Measurements from ENCODE around the gene KCNMB1.

The KCNMB1 gene

DNA sequence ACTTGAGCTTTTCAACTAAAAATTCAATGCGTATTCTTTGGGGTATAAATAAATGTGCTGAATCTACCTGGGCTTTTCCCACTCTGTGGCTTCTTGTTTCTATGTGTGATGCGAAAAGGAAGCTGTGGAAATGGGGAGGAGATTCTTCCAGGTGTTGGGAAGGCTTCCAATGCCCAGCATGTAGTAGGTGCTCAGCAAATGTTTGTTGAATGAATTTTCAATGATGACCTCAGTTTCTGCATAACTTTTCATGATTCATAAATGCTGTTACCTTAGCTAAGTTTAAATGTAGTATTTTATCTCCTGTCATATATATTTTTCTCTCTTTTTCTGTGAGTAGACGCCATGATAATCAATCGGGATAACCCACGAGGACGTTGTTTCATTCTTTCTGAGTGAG, 25.6 kb upstream of the KCNMB1 start:
- DNase-seq (ENCODE audit: low read depth in 2 of 2), result no peak

DNA sequence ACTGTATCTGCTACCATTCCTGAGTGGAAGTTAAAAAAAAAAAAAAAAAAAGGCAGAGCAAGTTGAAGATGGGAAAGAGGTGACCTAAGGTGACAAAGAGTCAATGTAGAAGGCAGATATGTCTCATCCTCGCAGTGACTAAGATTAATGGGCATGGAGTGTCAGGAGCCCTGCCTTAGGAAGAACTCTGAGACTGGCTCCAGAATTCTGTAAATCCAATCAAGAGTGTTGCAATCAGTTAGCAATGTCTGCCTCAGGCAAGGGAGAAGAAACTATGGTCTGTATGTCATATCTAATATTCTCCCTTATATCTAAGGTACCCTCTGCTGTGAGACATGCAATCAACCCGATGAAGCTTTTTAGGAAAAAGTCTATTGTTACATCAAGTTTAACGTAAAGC, 24.7 kb upstream of the KCNMB1 start:
- no peak for DNase-seq (ENCODE audit: low read depth in 2 of 2)

DNA sequence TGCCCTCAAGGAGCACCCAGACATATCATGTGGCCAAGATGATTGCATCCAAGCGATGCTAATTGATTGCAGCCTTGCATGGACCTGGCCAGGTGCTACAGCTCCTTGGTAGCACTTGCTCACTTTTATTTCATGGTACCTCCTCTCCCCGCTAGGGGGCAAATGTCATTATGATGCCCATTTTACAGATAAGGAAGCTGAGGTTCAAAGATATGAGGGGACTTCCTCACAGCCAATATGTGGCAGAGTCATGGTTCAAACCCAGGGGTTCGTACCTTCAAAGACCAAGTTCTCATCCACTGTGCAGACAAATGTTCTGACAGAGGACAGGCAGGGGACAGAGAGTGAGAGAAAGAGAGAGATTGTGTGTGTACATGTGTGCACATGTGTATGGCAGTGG, 21.9 kb upstream of the KCNMB1 start:
- no peak for DNase-seq (ENCODE audit: low read depth in 2 of 2)

DNA sequence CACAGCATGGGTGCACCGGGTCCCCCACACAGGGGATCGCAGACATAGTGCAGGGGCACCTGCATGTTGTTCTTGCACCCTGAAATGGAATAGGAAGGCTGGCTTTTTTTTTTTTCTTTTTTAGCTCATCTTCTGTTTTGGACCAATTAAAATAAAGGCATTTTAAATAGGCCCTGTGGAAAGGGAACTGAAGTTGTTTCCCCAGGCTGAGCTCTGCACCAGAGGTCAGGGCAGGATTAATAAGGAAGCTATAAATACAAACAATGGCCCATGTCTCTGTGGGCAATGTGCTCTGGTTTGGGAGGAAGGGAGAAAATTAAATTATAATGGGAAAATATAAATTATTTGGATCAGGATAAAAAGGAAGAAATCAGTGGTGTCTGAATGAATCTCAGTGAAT, 21.2 kb upstream of the KCNMB1 start:
- DNase-seq (ENCODE audit: low read depth in 2 of 2), result no peak

DNA sequence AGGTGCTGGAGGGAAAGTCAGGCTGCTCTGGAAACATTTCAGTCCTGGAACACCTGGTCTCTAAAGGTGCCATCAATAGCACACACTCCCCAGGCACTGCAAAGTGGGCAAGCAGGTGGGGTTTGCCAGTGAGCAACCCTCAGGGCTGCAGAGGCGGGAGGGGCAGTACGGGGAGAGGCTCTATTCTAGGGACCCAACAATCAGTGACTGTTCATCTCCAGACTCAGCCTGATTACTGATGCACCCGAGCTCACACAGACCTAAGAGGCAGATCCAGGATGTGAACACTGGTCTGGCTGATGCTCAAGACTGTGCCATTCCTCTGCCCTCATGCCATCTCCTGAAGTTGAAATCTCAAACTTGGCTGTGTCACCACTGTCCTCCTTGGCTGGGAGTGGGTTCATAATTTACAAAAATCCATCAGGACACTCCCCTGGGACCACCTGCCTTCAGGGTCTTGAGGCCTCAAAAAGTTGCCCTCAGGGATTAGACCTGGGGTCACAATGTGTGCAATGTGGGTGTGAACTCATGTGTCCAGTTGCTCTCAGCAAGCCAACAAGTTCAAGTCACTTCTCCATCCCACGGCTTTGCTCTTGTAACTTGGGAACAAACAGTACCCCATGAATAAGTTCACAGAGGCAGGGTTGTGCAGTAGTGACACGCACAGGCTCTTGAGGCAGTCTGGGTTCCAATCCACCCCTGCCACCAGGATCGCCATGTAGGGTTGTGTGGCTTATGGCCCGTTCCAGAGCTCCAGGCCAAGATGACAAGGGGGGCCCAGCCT, 19.9 kb upstream of the KCNMB1 start:
- no peak for DNase-seq (ENCODE audit: low read depth in 2 of 2)

DNA sequence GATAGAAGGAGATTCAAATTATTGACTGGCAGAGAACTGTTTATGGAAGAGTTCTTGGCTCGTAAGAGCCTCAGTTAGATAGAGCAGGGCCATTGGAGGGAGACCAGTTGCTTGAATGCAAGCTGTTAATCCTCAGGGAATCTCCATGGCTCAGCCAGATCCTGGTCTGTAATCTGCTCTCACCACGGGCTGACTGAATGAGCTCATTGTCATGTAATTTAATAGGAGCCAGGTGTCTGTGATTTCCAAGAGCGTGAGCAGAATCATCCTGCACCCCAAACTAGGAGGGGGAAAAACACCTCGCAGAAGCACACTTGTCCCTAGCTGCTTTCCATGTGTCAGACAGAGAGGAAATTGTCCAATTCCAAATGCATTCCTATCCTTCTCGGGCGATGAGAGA, 19.1 kb upstream of the KCNMB1 start:
- no peak for DNase-seq (ENCODE audit: low read depth in 2 of 2)

DNA sequence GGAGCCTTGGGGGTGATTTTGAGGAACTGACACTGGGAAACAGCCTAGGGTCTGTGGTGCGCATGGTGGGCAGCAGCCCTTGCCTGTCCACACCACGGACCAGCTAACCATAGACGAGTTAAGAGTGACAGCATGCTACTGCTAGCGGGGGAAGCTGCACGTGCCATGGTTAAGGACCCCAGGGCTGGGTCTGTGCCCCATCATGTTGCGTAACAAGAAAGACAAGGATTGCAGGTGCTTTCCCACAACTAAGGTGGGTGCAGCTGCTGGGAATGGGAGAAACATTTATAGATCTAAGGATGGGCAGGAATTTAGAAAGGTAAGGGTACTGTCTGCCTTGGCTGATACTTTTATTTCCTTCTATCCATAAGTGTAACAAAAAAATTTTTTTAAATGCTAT, 17.9 kb upstream of the KCNMB1 start:
- no peak for DNase-seq (ENCODE audit: low read depth in 2 of 2)

DNA sequence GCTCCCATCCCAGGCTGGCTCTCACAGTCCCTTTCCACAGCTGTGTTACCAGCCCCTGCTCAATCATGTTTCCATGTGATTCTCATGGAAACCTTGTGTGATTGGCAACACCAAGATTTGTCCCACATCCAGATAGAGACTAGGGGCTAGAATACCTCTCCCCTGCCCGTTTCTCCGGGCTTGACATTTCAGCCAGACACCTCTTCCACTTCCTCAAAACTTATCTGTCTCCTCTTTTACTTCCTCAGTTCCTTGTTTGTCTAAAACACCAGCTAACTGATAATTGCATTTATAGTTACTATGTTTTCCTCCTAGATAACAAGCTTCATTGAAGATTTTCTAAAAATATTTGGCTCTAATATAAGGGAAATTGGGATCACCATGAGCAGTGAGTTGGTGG, 16.6 kb upstream of the KCNMB1 start:
- DNase-seq (ENCODE audit: low read depth in 2 of 2), result no peak

DNA sequence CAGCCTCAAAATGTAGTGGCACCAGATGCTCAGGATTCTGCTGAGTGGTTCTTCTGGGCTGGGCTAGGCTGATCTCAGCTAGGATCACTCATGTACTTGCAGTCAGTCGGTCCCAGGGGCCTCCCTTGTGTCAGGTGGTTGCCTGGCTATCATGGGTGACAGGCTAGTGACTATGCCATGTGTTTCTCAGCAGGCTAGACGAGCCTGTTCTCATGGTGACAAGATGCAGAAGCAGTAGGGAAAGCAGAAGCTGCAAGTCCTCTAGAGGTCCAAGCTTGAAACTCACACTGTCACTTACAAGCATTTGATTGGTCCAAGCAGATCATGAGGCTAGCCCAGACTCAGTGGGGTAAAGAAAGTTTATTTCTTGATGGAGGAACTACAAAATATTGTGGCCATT, 15.2 kb upstream of the KCNMB1 start:
- no peak for DNase-seq (ENCODE audit: low read depth in 2 of 2)

DNA sequence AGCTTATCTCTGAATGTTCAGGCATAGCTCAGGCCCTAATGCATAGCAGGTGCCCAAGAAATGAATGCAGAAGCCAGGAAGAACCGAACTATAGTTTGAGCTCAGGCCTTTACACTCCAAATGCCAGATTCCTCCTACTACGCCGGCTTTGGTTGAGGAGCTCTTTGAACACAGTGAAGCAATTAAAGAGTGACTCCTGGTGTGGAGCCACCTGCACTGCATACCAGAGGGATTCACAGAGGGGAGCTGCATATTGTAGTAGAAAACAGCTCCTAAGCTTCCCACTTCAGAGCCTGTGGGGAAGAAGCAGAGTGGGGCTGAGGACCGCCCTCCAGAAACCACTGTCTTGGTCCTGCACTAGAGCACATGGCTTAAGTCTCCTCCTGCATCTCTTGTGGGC, 14.5 kb upstream of the KCNMB1 start:
- no peak for DNase-seq (ENCODE audit: low read depth in 2 of 2)

DNA sequence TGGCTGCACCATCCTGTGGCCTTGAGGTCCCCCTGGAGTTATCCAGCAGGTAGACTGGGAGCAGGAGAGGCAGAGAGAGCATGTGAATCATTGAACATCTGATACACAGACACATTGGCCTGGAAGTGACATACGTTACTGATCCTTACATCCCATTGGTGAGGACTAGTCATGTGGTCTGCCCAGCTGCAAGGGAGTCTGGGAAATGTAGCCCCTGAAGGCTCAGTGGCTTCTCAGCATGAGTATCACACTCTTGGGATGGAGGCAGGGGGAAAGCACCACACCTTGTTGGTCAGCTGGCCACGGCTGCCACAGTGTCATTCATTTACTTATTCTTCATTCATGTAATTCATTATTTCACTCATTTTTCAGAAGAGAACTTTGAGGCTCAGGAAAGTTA, 13.3 kb upstream of the KCNMB1 start:
- no peak for DNase-seq (ENCODE audit: low read depth in 2 of 2)

DNA sequence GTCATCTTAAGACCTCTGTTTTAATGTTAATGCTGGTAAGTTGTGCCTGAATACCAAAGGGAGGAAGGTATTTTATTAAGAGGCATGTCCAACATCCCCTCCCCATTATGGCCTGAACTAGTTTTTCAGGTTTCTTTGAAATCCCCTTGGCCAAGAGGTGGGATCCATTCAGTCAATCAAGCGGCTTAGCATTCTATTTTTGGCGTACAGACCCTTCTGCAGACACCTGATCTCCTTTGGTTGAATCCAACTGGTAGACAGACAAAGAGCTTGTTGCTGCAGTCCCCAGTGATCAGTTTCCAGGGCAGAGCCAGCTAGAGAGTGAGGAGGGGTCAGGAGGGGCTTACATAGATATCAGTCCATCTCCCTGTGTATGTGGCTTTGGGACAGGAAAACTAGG, 7.9 kb upstream of the KCNMB1 start:
- DNase-seq (ENCODE audit: low read depth in 2 of 2), result no peak

DNA sequence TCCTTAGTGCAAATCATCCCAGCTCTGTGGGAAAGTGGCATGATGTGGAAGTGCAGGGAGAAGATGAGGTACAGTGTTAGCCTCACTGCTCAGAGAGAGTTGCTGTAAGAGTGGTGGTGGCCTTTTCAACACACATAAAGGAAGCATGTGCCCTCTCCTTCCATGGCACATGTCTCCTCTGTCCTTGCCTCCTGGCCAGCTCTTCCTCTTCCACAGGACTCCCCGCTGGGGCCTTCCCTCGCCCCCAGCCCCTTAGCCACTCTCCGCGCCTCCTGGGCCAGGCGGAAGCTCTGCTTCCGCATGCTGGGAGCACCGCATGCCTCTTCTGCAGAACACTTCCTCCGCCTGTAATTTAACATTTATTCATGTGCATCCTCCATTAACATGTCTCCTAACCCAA, 4.8 kb upstream of the KCNMB1 start:
- no peak for DNase-seq (ENCODE audit: low read depth in 2 of 2)

DNA sequence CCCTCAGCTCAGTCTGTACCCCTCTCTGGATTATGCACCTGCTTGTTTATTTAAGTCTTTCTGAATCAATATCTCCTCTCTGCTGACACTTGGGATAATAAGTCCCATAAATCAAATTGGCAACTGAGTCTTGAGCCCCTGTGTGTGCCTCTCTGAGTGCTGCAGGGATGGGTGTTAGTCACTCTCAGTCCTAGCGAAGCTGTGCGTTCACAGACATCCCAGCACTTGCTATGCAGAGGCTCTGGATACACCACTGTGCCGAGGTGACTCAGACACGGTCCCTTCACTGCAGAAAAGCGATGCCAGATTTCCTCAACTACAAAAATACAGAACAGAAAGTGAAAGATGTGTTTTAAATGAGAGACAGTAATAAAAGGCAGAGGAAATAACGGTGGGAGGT, 4.1 kb upstream of the KCNMB1 start:
- DNase-seq (ENCODE audit: low read depth in 2 of 2), result no peak

DNA sequence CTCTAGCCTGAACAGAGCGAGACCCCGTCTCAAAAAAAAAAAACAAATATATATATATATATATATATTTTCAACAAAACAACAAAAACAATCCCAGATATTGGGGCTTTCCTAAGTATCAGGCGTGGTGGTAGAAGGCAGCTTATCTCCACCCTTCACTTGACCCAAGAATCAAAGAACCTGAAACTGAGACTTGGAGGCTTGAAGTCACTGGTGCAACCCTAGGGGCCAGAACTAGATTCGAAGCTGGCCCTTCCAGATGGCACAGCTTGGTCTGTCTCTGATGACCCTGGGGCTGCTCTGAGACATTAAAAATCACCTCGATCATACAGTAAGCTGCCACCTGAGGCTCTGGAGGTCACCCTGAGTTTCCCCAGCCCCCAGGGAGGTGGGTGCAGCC, 1.3 kb upstream of the KCNMB1 start:
- DNase-seq (ENCODE audit: low read depth in 2 of 2), result no peak

DNA sequence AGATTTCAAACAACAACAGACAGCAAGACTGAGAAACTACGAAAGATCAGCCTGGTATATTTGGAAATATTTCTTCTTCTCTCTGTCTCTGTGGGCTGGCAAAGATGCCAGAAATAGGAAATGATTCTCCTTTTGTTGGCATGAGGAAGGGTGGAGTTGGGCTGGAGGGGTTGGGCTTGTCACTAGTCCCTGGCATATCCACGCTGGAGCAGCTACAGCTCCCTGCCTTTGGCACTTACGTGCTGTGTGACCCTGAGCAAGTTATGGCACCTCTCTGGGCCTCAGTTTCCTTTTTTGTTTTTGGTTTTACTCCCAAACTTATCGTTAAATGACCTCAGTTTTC, 354 bp upstream of the KCNMB1 start:
- DNase-seq (ENCODE audit: low read depth in 2 of 2), result no peak

DNA sequence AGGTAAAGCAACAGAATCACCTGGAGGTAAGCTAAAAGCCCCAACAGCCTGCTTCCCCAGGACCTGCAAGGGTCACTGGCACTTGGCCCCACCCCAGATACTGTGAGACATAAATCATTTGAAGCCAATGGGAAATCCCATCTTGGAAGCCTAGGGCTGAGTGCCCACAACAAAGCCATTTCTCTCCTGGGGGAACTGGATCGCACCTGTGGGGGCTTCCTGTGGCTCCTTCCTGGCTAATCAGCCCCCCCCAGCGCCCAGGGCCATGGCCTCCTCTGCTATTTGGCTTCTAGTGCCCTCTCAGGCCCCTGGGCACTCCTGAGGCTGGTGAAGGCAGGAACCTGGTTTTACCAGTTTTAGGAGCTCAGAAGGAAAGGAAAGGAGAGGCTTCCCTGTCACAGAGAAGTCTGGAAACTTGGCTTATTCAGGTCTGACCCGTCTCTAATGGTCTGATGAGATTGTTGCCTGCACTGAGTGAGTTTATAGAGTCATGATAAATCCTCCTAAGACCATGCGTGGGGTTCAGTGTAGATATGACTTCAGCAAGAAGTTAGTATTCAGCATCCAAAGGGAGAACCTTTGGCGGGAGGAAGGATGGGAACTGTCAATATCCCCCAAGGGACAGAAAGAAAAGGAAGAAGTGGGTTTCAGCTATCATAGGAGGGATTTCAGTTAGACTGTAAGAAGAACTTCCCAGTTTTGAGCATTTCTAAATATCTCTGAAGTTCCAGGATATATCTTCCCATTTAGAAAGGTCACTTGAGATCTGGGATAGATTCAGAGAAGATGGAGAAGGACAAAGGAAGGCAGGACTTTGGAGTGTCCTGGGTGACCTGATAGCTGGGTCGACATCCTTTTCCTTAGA, 1.2 kb downstream of the KCNMB1 start:
- no peak for DNase-seq (ENCODE audit: low read depth in 2 of 2)

DNA sequence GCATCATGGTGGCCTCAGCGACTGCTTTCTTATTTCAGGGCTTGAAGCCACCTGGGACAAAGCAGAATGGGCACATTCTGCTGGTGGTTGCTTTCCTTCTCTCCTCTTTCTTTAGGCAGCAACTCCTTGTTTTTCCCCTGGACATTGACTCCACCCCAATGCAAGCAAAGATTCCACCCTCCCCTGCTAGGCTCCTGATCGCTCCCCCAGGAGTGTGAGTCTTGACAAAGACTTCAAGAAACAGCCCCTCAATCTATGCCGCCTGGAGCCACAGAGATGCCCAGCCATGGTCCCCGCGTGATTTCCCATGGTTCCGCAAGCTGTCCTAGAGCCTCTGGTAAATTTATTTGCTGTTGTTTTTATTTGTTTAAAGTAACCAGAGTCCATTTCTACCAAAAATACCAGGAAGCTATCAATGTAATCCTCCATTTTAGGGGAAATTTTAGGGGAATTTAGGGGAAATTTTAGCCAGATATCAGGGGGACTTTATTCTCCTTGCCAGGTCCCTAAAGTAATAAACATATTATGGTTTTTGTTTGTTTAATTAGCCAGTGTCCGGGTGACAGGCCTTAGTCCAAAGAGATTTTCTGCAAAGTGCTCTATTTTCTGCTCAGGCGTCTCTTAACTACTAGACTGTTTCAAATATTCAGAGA, 2.3 kb downstream of the KCNMB1 start:
- DNase-seq (ENCODE audit: low read depth in 2 of 2), result no peak

DNA sequence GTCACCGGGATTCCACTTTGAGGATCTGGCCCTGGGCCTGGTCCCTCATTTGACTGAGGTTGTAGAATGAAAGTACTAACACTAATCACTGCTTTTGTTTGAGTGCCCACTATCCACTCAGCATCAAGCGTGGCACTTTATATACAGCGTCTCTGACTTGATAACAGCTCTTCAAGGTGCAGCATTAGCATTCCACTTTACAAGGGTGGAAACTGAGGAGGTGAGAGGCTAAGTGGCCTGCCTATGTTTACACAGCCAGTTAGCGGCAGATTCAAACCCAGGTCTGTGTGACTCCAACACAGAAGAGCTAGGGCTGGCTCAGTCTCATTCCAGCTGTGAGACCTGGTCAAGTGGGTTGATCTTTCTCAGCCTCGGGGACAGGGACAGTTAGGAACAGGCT, 5.9 kb downstream of the KCNMB1 start:
- no peak for DNase-seq (ENCODE audit: low read depth in 2 of 2)

DNA sequence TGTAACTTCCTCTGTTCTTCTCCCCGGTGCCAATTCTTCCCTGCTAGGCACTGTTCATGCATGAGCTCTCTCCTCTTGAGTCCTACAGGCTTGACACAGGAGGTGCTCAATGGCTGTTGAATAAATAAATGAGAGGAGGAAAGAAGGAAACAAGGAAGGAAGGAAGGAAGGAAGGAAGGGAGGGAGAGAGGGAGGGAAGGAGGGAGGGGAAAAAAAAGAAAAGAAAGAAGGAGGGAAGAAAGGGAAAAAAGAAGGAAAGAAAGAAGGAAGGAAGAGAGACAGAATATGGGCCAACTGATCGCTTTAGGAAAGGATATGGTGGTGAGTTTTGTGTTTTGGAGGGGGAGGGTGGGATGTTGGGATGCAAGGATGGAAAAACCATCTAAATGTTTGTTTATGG, 6.4 kb downstream of the KCNMB1 start:
- DNase-seq (ENCODE audit: low read depth in 2 of 2), result no peak

DNA sequence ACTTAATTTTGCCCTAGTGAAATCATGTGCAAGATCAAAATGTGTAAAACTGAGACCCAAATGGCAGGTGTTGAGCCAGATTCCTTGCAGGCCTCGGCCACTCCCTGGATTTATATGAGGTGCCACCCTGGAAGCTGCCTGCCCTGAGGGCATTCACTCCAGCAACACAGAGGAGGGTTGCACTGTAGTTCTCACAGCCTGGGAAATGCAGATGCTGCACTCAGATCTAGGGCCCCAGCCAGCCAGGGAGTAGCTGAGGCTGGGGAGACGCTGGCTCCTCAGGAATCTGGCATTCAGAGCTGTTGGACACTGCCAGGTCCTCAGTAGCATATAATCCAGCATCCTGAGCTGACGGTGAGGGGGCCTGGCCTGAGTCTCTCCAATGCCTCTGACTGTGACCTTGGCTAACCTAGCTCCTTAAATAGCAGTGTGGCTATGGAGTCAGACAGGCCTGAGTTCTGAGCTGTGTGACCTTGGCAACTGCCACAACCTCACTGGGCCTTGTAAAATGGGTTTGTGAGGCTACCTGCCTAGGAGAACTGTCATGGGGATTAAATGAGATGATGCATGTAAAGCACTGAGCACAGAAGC, 8.7 kb downstream of the KCNMB1 start:
- no peak for DNase-seq (ENCODE audit: low read depth in 2 of 2)

DNA sequence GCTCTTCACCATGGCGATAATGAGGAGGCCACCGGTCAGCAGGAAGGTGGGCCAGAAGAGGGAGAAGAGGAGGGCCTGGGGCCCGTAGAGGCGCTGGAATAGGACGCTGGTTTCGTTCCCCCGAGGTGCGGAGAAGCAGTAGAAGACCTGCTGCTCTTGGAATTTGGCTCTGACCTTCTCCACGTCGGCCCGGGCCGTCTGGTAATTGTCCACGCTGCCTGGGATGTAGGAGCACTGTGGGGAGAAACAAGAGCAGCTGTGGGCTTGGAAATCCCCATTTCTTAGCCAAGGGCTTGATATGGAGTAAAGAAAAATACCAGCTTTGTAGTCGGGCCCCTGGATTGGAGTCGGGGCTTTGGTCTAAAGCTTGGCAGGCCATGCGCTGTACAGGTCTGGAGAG, 10.4 kb downstream of the KCNMB1 start:
- no peak for DNase-seq (ENCODE audit: low read depth in 2 of 2)

DNA sequence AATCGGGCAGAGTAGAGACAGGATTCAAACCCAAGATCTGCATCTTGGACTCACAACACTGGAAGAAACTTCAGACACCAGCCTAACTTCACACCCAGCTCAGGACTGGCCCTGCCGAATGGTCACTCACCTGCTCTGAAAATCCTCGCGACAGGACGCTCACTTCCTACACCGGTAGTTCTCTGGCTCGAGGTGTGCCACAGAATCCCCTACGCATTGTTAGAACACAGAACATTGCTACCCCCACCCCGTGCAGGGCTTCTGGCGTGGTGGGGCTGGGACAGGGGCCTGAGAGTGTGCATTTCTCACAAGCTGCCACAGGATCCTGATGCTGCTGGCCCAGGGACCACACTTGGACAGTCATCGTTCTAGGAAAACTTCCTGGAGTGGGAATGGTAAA, 12.1 kb downstream of the KCNMB1 start:
- no peak for DNase-seq (ENCODE audit: low read depth in 2 of 2)
